Heart right ventricle (tissue), 16 donors: ENCODE results near the gene C4orf50. TPM values are rescaled to one million over a fixed set of nuclear protein-coding genes. Genes with fewer than 3 reads are reported as not detected.

Experiments
- ATAC-seq, 8 donors: fragments of 200-7000 bp; cut with Tn5 transposase; one replicate each; pipeline ENCODE4 v1.9.1; 2020; ENCODE audit warnings: mild to moderate bottlenecking in 8 of 8, moderate library complexity in 8 of 8, moderate number of reproducible peaks in 1 of 8
- DNase-seq, 2 donors: peaks; one replicate each; pipeline ENCODE4 v3.0.0-alpha.2; 2020
- H3K27ac ChIP-seq, 10 donors: fragments of 200-600 bp; sonication (generic) in 2 of 10; one replicate each; pipeline versions ENCODE4 v1.5.0 to v1.8.0; 2020 to 2022; ENCODE audit warnings: mild to moderate bottlenecking in 3 of 10
- H3K27me3 ChIP-seq, 7 donors: fragments of 200-600 bp; one replicate each; pipeline ENCODE4 v1.8.0; 2021 to 2022; ENCODE audit warnings: mild to moderate bottlenecking in 2 of 7
- H3K36me3 ChIP-seq, 9 donors: fragments of 200-600 bp; sonication (generic) in 1 of 9; one replicate each; pipeline versions ENCODE4 v1.5.0 to v1.8.0; 2020 to 2022; ENCODE audit warnings: mild to moderate bottlenecking in 2 of 9
- H3K4me1 ChIP-seq, 9 donors: fragments of 200-600 bp; sonication (generic) in 1 of 9; one replicate each; pipeline versions ENCODE4 v1.5.0 to v1.8.0; 2020 to 2022; ENCODE audit warnings: mild to moderate bottlenecking in 4 of 9
- H3K4me3 ChIP-seq, 10 donors: fragments of 200-600 bp; sonication (generic) in 2 of 10; one replicate each; pipeline versions ENCODE4 v1.5.0 to v1.8.0; 2020 to 2022; ENCODE audit warnings: mild to moderate bottlenecking in 7 of 10, moderate library complexity in 2 of 10
- H3K9me3 ChIP-seq, 11 donors: fragments of 200-600 bp in 10 of 11; sonication (generic) in 2 of 11; one replicate each; pipeline versions ENCODE4 v1.5.0 to v1.8.0; 2013 to 2022; ENCODE audit warnings: mild to moderate bottlenecking in 2 of 11, control low read depth in 1 of 11, moderate library complexity in 1 of 11
- CTCF ChIP-seq, 9 donors: fragments of 200-600 bp; sonication (generic) in 2 of 9; IDR thresholded peaks; one replicate each; pipeline versions ENCODE4 v1.5.0 to v1.8.0; 2021 to 2022; ENCODE audit warnings: antibody characterized with exemption in 9 of 9, mild to moderate bottlenecking in 5 of 9, moderate library complexity in 1 of 9
- WGBS, 2 donors: extraction: QIAGEN DNeasy Blood & Tissue Kit; methylation state at CpG; one replicate each; pipeline ENCODE4 v1.1.7; 2013; ENCODE audit warnings: inconsistent platforms in 1 of 2; 5-methylcytosine and 5-hydroxymethylcytosine counted together
- intact Hi-C, 10 donors: fragments of 100-400 bp; cut with DNase I; formaldehyde crosslinking; loops; one replicate each; pipeline versions ENCODE4 v1.11.1 to v1.14.2; 2022
- long read RNA-seq, 3 donors: library from polyadenylated mRNA; unstranded; transcript quantifications; one replicate each; pipeline ENCODE4 v2.0.0, GENCODE V29; 2020 to 2021
- polyA plus RNA-seq, 2 donors: library from polyadenylated mRNA; stranded (reverse); fragments of 200-250 nt; gene quantifications; one replicate each; pipeline ENCODE4 v1.2.3, GENCODE V29; 2013
- total RNA-seq, 10 donors: library from RNA; stranded (reverse); fragmentation: NEBNext Ultra II Directional in 3 of 10; extraction: Animal tissue kit (Norgen Biotek cat#: 25700) in 3 of 10; gene quantifications; one replicate each; pipeline versions ENCODE4 v1.2.1 to v1.2.4, GENCODE V29; 2021 to 2023
- donor health status: Arrhythmogenic right ventricular cardiomyopathy.
- donor health status: ischemic (EF 13 %, LVEDD 7.1; RV severe dilation, severe dysfunction).
- donor health status: healthy with polysubstance abuse.
- donor health status: DM: no; HTN: yes; CAD: no.
- donor health status: DM: no; HTN: no; CAD: no.
- donor health status: ischemic (EF 25% LVEDD 6.9; RV normal size, moderate dysfunction).
- donor health status: ischemic (EF 25% LVEDD 5.7; RV mildly dilated, moderate dysfunction).
- donor health status: healthy.
- donor health status: DM: yes; HTN: yes; CAD: no.
- donor health status: Ischemic cardiomyopathy.
- donor health status: ischemic (EF 35%, LVEDD 5.7; RV mildly dilated, moderate dysfunction).
- donor health status: nonischemic (EF 11% LVEDD 7.7; RV severe dilation, severe dysfunction).
- donor health status: DM: yes; HTN: yes; CAD: no.
- donor health status: PGD.
- donor health status: ischemic (EF 29% LVEDD 5.4; RV normal size, mild dysfunction).
- donor health status: nonischemic (EF 23%, LVEDD 6.1; RV moderate dilation, normal function).

The C4orf50 gene
- total RNA-seq (under 1 TPM in 1 of 10 donors, not detected in 9; 0.05 TPM), polyA plus RNA-seq (not detected)
- long read RNA-seq, donor 1: 0 reads
- long read RNA-seq, donor 2: 0 reads
- long read RNA-seq, donor 3: 0 reads

GRCh38 chr4:6018331-6018730 is at the start of gene C4orf50:
TSS of gene C4orf50 (minus strand) at chr4:6018431.
- H3K36me3 ChIP-seq: no peaks in the 10 kb centered on the region
- intact Hi-C loops: no loop called here
- no peak within 1 kb of the TSS for H3K4me3 ChIP-seq
- WGBS, 2 donors: 63 to 65% methylated on average over 8 of the region's 8 CpGs
- no peaks in the 10 kb centered on the region for H3K4me1 ChIP-seq
- H3K27me3 ChIP-seq: peaks cover 3 to 66% (median 29%) of the 10 kb centered on the region in 7 donors
- no peaks in the 10 kb centered on the region for H3K9me3 ChIP-seq
- no peak within 1 kb of the TSS for H3K27ac ChIP-seq
- DNase-seq: no peak
- ATAC-seq: no peak
- TF ChIP-seq CTCF (IDR thresholded peaks at IDR 0.05): no peak

GRCh38 chr4:6065934-6066590 is 47.8 kb upstream of the C4orf50 start:
- peaks cover 0 to 38% (median 15%) of the 10 kb centered on the region in 7 donors for H3K27me3 ChIP-seq
- DNase-seq (no peak), ATAC-seq (no peak)
- intact Hi-C loops: no loop called here
- H3K27ac ChIP-seq: no peak overlapping the region
- H3K36me3 ChIP-seq: no peaks in the 10 kb centered on the region
- peaks cover 0 to 4% (median 0%) of the 10 kb centered on the region in 11 donors for H3K9me3 ChIP-seq
- WGBS, 2 donors: 71 to 72% methylated on average over 10 of the region's 10 CpGs
- H3K4me3 ChIP-seq: no peak overlapping the region
- H3K4me1 ChIP-seq: no peaks in the 10 kb centered on the region
- no peak for TF ChIP-seq CTCF (IDR thresholded peaks at IDR 0.05)

GRCh38 chr4:6065166-6065565 is 46.9 kb upstream of the C4orf50 start:
- Histone ChIP-seq H3K36me3 (no peaks in the 10 kb centered on the region), H3K27ac (no peak overlapping the region), H3K4me1 (no peaks in the 10 kb centered on the region), H3K27me3 (peaks cover 0 to 32% (median 11%) of the 10 kb centered on the region in 7 donors), H3K9me3 (peaks cover 0 to 13% (median 1%) of the 10 kb centered on the region in 11 donors), H3K4me3 (no peak overlapping the region)
- no peak for TF ChIP-seq CTCF (IDR thresholded peaks at IDR 0.05)
- ATAC-seq: no peak
- WGBS, 2 donors: 88 to 93% methylated on average over 5 of the region's 5 CpGs
- no peak for DNase-seq
- intact Hi-C loops: no loop called here

GRCh38 chr4:6064383-6064782 is 46.2 kb upstream of the C4orf50 start:
- Histone ChIP-seq H3K27me3 (peaks cover 0 to 24% (median 6%) of the 10 kb centered on the region in 7 donors), H3K4me3 (no peak overlapping the region), H3K9me3 (peaks cover 0 to 21% (median 5%) of the 10 kb centered on the region in 11 donors), H3K27ac (no peak overlapping the region), H3K36me3 (peaks cover 0 to 1% (median 0%) of the 10 kb centered on the region in 9 donors), H3K4me1 (no peaks in the 10 kb centered on the region)
- no peak for TF ChIP-seq CTCF (IDR thresholded peaks at IDR 0.05)
- intact Hi-C loops: loop anchor here in 2 of 10 donors (1.0 to 5.0 kb wide), 2 partner anchors 8 to 48 kb away; no protein-coding TSS in a partner anchor
- DNase-seq (no peak), ATAC-seq (no peak)
- WGBS, 2 donors: 75 to 78% methylated on average over 7 of the region's 7 CpGs
